Stimulated activated CD8-positive, alpha-beta memory T cell treated with anti-CD3 and anti-CD28 coated beads, Interleukin-7, amount 100 ng/mL, for 48 hours (primary cell): Measurements from ENCODE around the gene TEK.
"Not testable (repeated sequence)": the region's sequence is repeated elsewhere in the genome, so short reads cannot be mapped to it uniquely, and the experiment has no call there.

Experiments used
- DNase-seq, 2 donors: peaks; one replicate each; pipeline ENCODE4 v3.0.0-alpha.2; 2020; ENCODE audit warnings: low read depth in 1 of 2; ENCODE audit errors: extremely low read depth in 1 of 2

Gene TEK

DNA sequence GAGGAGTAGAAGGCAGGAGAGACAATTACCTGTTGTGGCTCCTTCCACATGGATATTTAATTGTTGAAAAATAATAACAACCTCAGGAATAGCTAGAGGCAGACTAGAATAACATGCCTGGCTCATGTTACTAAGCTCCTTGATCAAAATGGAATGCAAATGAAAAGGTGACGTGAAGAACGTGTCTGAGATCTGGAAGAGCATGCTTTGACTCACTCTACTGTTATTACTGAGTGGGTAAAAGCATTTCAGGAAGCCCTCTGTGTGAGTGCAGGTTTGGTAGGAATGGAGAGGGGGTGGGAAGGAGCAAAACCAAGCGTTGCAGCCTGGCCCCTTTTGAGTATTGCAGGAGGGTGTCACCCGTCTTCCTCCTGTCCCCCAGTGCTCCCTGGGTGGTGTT lies 103.2 kb downstream of the TEK start:
- DNase-seq: no peak

DNA sequence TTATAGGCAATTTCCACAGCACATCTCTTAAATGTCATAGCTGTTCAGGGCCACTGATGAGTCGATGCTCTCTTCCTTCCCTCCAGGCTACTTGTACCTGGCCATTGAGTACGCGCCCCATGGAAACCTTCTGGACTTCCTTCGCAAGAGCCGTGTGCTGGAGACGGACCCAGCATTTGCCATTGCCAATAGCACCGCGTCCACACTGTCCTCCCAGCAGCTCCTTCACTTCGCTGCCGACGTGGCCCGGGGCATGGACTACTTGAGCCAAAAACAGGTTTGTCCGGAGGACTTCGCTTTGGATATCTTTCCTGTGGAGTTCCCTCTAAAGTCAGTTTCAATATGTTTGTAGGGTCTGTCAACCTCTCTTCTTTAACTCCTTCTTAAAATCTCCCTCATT lies 103.6 kb downstream of the TEK start:
- DNase-seq: no peak

DNA sequence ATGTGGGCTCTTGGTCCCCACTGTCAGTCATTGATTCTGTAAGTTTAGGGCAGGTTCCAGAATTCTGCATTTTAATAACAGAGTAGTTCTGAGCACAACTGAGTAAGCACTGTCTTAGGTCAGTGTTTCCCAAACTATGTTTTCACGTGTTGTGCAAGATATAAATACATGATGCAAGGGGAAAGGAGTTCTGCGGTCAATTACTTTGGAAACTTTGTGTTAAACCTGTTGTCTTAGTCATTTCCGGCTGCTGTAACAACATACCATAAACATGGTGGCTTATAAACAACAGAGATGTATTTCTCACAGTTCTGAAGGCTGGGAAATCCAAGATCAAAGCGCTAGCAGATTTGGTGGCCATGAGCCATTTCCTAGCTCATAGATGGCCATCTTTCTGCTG lies 118.2 kb downstream of the TEK start:
- DNase-seq: no peak

- not testable (repeated sequence) for DNase-seq
Measured at GRCh38 chr9:27239648-27240047, 130.6 kb downstream of the TEK start.

GRCh38 chr9:27247756-27248155 lies 138.7 kb downstream of the TEK start:
- no peak for DNase-seq

DNA sequence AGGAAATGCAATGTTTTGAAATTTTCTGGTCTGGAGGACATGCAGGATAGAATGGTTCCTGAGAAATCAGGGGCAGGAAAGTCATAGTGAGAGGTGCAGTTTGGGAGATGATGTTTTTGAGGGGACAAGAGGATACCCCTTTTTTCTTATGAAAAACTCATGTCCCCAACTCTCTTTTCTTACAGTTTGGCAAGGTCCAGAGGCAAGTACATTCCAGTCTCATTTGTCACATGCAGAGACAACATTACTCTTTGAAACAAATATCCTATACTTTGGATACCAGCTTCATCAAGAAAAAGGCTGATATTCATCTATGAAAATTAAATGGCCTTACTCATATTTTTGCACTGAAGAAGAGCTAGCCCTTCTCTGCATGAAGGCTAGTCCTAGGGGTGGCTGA lies 139.7 kb downstream of the TEK start:
- no peak for DNase-seq

- DNase-seq: no peak
Measured at GRCh38 chr9:27258662-27259061, 149.6 kb downstream of the TEK start.

GRCh38 chr9:27260789-27261516 lies 151.9 kb downstream of the TEK start:
- DNase-seq: no peak

GRCh38 chr9:27261517-27262211 lies 152.6 kb downstream of the TEK start:
- DNase-seq: no peak

DNA sequence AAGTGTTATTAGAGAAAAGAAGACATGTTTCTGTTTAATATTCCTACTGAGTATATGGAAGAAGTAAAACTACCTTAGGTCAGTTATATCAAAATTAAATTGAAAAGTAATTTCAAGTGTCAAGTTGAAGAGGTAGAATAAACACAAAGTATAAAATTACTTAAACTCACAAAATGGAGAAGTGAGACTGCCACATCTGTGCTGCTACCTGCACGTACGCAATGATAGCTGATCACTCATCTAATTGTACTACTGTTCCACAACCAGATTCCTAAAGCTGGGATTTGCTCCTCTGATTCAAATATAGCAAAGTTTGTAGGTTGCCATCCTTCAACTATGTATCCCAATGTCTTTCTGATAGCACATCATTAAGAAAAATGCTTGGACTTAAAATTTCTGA lies 163.1 kb downstream of the TEK start:
- no peak for DNase-seq

- DNase-seq: no peak
Measured at GRCh38 chr9:27273186-27273585, 164.2 kb downstream of the TEK start.

DNA sequence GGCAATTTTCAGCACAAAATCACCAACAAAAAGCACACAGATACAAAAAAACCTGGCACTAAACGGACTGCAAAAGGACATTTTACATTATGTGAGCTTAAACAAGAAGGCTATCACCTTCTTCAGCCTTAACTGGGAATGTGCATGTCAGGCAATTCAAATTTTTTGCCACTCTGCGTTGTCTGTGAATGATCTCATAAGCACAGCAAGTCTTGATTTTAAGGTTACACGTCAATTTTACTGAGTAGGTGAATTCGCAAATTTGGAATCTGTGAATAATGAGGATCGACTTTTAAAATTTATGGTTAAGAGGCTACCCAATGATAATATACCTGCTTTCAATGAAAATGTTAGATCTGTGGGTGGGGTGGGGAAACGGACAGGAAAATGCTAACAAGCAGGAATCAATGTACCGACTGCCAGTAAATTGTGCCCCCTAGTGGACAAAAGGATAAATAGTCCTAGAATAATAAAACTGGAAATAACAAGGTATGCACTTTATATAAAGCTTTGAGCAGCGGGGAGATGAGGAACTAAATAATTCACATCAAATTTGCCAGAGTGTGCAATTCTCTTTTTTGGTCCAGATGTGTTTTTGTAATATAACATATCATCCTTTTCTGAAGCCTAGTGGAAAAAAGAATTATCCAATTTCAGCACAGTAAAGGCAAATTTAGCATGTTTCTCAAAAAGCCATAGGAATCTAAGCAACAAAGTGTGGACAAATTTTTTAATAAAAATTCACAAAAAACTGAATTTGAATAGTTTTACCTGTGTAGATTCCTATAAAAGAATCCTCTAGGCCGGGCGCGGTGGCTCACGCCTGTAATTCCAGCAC lies 167.4 kb downstream of the TEK start:
- DNase-seq: no peak

- DNase-seq: no peak
Measured at GRCh38 chr9:27278374-27278773, 169.3 kb downstream of the TEK start.

DNA sequence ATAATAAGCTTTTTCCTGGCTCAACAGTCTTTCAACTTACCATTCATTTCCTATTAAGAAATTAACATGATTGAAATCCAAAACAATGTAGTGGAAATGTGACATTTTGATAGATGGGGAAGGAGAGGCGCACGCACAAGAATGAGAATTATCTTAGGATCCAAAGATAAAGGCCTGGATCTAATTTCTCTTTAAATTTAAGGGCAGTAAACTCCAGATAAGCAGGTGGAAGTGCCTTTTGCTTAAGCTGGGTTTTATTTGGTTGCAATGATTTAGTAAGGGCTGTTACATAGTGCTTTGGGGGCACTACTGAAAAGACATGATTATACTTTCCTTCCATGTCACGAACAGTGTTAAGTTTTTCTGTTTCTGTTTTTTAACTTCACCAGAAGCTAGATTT lies 170.6 kb downstream of the TEK start:
- DNase-seq: no peak
